Measurements from ENCODE around the gene ESRRA.

GRCh38 chr11:64261556-64262080 lies 43.7 kb upstream of the ESRRA start:
- TF ChIP-seq, protein P1, sequence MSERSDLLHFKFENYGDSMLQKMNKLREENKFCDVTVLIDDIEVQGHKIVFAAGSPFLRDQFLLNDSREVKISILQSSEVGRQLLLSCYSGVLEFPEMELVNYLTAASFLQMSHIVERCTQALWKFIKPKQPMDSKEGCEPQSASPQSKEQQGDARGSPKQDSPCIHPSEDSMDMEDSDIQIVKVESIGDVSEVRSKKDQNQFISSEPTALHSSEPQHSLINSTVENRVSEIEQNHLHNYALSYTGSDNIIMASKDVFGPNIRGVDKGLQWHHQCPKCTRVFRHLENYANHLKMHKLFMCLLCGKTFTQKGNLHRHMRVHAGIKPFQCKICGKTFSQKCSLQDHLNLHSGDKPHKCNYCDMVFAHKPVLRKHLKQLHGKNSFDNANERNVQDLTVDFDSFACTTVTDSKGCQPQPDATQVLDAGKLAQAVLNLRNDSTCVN (CRISPR knock-in tag; IDR thresholded peaks at IDR 0.05; ENCODE audit: borderline replicate concordance) = no peak
- TF ChIP-seq ATF5 (CRISPR knock-in tag; IDR thresholded peaks at IDR 0.05; ENCODE audit: low read depth) (no peak), TAF1 (CRISPR knock-in tag; IDR thresholded peaks at IDR 0.05) (no peak)
